GM23338 (cell line): ENCODE measurements around the gene FCRL1. TPM values are rescaled to one million over a fixed set of nuclear protein-coding genes. Genes with fewer than 3 reads are reported as not detected.

Experiments used
- ATAC-seq: fragments of 200-7000 bp; cut with Tn5 transposase; 3 replicates; pipeline ENCODE4 v1.9.1; 2020
- DNase-seq: peaks from one replicate; pipeline ENCODE4 v3.0.0-alpha.2; 2015; ENCODE audit warnings: low spot score
- H2AFZ ChIP-seq: fragments of 200-600 bp; sonication (generic); 2 replicates; pipeline ENCODE4 v1.8.0; 2016; ENCODE audit warnings: antibody characterized with exemption, mild to moderate bottlenecking, moderate library complexity
- H3F3A ChIP-seq: fragments of 200-600 bp; sonication (generic); replicated peaks from 2 replicates; pipeline ENCODE4 v1.8.0; 2017; ENCODE audit warnings: antibody characterized with exemption, mixed run types, low read depth
- H3K27ac ChIP-seq: fragments of 200-600 bp; sonication (generic); 2 replicates; pipeline ENCODE4 v1.6.1; 2016; ENCODE audit warnings: low read depth
- H3K27me3 ChIP-seq: fragments of 200-600 bp; sonication (generic); 2 replicates; pipeline ENCODE4 v1.8.0; 2016; ENCODE audit warnings: mild to moderate bottlenecking, mixed run types, moderate library complexity; ENCODE audit not compliant: insufficient read depth
- H3K36me3 ChIP-seq: fragments of 200-600 bp; sonication (generic); 2 replicates; pipeline ENCODE4 v1.8.0; 2016; ENCODE audit warnings: mild to moderate bottlenecking; ENCODE audit not compliant: insufficient read depth
- H3K4me1 ChIP-seq: fragments of 200-600 bp; sonication (generic); 2 replicates; pipeline ENCODE4 v1.8.0; 2016; ENCODE audit warnings: mild to moderate bottlenecking, moderate library complexity; ENCODE audit not compliant: insufficient read depth
- H3K4me2 ChIP-seq: fragments of 200-600 bp; sonication (generic); 2 replicates; pipeline ENCODE4 v1.7.1; 2017; ENCODE audit warnings: mixed run types
- H3K4me3 ChIP-seq: fragments of 200-600 bp; sonication (generic); 2 replicates; pipeline ENCODE4 v1.6.1; 2016; ENCODE audit warnings: mixed run types
- H3K79me2 ChIP-seq: fragments of 200-600 bp; sonication (generic); replicated peaks from 2 replicates; pipeline ENCODE4 v1.8.0; 2017; ENCODE audit warnings: mild to moderate bottlenecking; ENCODE audit not compliant: insufficient read depth
- H3K9me2 ChIP-seq: fragments of 200-600 bp; sonication (generic); 2 replicates; pipeline ENCODE4 v1.8.0; 2017; ENCODE audit not compliant: insufficient read depth
- H4K20me1 ChIP-seq: fragments of 200-600 bp; sonication (generic); replicated peaks from 2 replicates; pipeline ENCODE4 v1.8.0; 2017; ENCODE audit warnings: mild to moderate bottlenecking; ENCODE audit not compliant: insufficient read depth
- H3K27ac Mint-ChIP-seq: 2 replicates; pipeline ENCODE4 v1.8.0; 2020; ENCODE audit warnings: inconsistent platforms, mild to moderate bottlenecking, moderate library complexity, mixed read lengths
- H3K27me3 Mint-ChIP-seq: 3 replicates; pipeline ENCODE4 v1.8.0; 2022; ENCODE audit warnings: low read depth, mild to moderate bottlenecking, moderate library complexity, mixed read lengths, inconsistent platforms; ENCODE audit not compliant: insufficient read depth, poor library complexity
- H3K36me3 Mint-ChIP-seq: 3 replicates; pipeline ENCODE4 v1.8.0; 2021; ENCODE audit warnings: low read depth, mild to moderate bottlenecking, inconsistent platforms, moderate library complexity, mixed read lengths
- H3K4me1 Mint-ChIP-seq: 3 replicates; pipeline ENCODE4 v1.8.0; 2020; ENCODE audit warnings: mild to moderate bottlenecking, inconsistent platforms, mixed read lengths
- H3K4me3 Mint-ChIP-seq: 3 replicates; pipeline ENCODE4 v1.8.0; 2021; ENCODE audit warnings: moderate library complexity, mild to moderate bottlenecking, inconsistent platforms, mixed read lengths
- H3K9me3 Mint-ChIP-seq: 3 replicates; pipeline ENCODE4 v1.8.0; 2020; ENCODE audit warnings: moderate library complexity, mild to moderate bottlenecking, inconsistent platforms, mixed read lengths
- CREB1 ChIP-seq: fragments of 250-450 bp; sonication (Bioruptor Pico); IDR thresholded peaks from 2 replicates; pipeline ENCODE4 v1.5.0; 2020; ENCODE audit warnings: low read depth, mild to moderate bottlenecking, moderate library complexity
- CTCF ChIP-seq, 2 experiments: fragments of 200-600 bp in 1 of 2; sonication (generic) in 1 of 2; conservative IDR thresholded peaks; 2 replicates each; pipeline versions ENCODE4 v1.5.1 to v1.6.1; 2016 to 2017; ENCODE audit warnings: antibody characterized with exemption in 2 of 2, low read depth in 2 of 2, mild to moderate bottlenecking in 2 of 2, moderate library complexity in 1 of 2
- ETS1 ChIP-seq: IDR thresholded peaks from 2 replicates; pipeline ENCODE4 v1.6.1; 2016; ENCODE audit warnings: antibody characterized with exemption
- EZH2 ChIP-seq: fragments of 200-600 bp; sonication (generic); IDR thresholded peaks from one replicate; pipeline ENCODE4 v1.8.0; 2017; ENCODE audit warnings: antibody characterized with exemption, mild to moderate bottlenecking, low read depth; ENCODE audit not compliant: unreplicated experiment
- EZH2phosphoT487 ChIP-seq: fragments of 200-600 bp; sonication (generic); IDR thresholded peaks from one replicate; pipeline ENCODE4 v1.8.1; 2018; ENCODE audit warnings: antibody characterized with exemption; ENCODE audit not compliant: unreplicated experiment
- JUNB ChIP-seq: IDR thresholded peaks from one replicate; pipeline ENCODE4 v1.6.1; 2016; ENCODE audit warnings: antibody characterized with exemption; ENCODE audit not compliant: unreplicated experiment
- POLR2AphosphoS5 ChIP-seq: IDR thresholded peaks from 2 replicates; pipeline ENCODE4 v1.6.1; 2016; ENCODE audit warnings: antibody characterized with exemption, low read depth
- STAT1 ChIP-seq: IDR thresholded peaks from one replicate; pipeline ENCODE4 v1.6.1; 2016; ENCODE audit warnings: antibody characterized with exemption; ENCODE audit not compliant: unreplicated experiment
- ZNF114 ChIP-seq: fragments of 250-450 bp; sonication (Bioruptor Pico); IDR thresholded peaks from 2 replicates; pipeline ENCODE4 v1.5.0; 2020; ENCODE audit warnings: mild to moderate bottlenecking, moderate library complexity
- ZNF331 ChIP-seq: fragments of 250-450 bp; sonication (Bioruptor Pico); IDR thresholded peaks from 2 replicates; pipeline ENCODE4 v1.5.0; 2020; ENCODE audit warnings: low read depth, mild to moderate bottlenecking, moderate library complexity
- ZNF462 ChIP-seq: fragments of 250-450 bp; sonication (Bioruptor Pico); IDR thresholded peaks from 2 replicates; pipeline ENCODE4 v1.5.0; 2020; ENCODE audit warnings: mild to moderate bottlenecking, moderate library complexity
- polyA plus RNA-seq: library from polyadenylated mRNA; unstranded; fragments of >200 nt; fragmentation: Nextera tagmentation; extraction: Ambion mirVana; gene quantifications from 2 replicates; pipeline ENCODE4 v1.2.1, GENCODE V29; 2016
- total RNA-seq: library from RNA; depleted of rRNA; stranded (reverse); fragments of >200 nt; shearing (Covaris generic); gene quantifications from 2 replicates; pipeline ENCODE4 v1.2.3, GENCODE V29; 2014
- TF ChIP-seq, protein P1 (sequence below): IDR thresholded peaks from one replicate; pipeline ENCODE4 v1.6.1; 2018; ENCODE audit warnings: antibody characterized with exemption; ENCODE audit not compliant: unreplicated experiment

FCRL1 gene
- total and polyA plus RNA-seq, 2 experiments from 2014 or later = not detected

DNA sequence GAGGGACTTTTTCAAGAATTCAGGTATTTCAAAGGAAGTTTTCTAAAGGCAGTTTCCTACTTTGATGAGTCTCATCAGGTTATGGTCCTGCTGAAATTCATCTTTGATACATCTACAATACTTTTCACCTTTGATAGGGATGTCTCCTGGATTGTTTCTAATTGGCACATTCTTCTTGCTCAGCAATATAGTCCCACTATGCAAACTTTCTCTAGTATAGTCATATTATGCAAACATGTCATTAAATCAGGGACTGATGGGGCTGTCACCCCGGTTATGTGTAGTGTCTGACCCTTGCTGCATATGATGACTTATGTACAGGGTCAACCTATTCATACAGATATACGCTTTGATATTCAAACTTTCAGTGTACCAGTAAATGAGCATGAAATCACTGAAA lies 379 bp upstream of the FCRL1 start (continued):
- TF ChIP-seq ETS1 (no peak), EZH2 (no peak), POLR2AphosphoS5 (no peak)

DNA sequence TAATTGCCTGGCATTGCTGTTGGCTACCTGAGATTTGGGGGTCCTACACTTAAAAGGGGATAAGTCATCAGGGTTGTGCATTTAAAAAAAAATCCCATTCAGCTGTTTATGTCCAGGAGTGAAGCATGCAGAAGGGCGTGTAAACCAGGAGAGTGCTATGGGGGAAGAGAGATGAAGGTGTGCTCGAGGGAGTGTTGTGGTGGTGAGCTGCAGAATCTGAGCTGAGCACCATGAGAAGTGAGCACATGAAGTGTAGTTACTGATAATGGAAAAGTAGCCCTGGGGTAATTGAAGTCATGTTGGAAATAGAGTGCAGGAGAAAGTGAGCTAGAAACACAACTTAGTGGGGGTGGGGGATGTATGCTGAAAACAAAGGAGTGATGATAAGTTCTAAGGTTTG lies 705 bp downstream of the FCRL1 start:
- no peaks in the 10 kb centered on the region for H3K4me1 Mint-ChIP-seq
- H3K27me3 Mint-ChIP-seq = no peaks in the 10 kb centered on the region
- no peaks in the 10 kb centered on the region for H3K36me3 Mint-ChIP-seq
- no peak overlapping the region for H3K27ac Mint-ChIP-seq
- no peaks in the 10 kb centered on the region for H3K79me2 ChIP-seq
- H4K20me1 ChIP-seq = no peaks in the 10 kb centered on the region
- no peak overlapping the region for H3K4me3 Mint-ChIP-seq
- H3K9me2 ChIP-seq = 0 out of 2 replicates have a peak, but pooled peaks cover 5% of the 10 kb centered on the region
- no peak overlapping the region for H3K27ac ChIP-seq
- DNase-seq (no peak), ATAC-seq (no peak)
- H2AFZ ChIP-seq = no peak overlapping the region
- no peak overlapping the region for H3K4me3 ChIP-seq
- H3K36me3 ChIP-seq = no peaks in the 10 kb centered on the region
- no peak overlapping the region for H3K4me2 ChIP-seq
- no peaks in the 10 kb centered on the region for H3F3A ChIP-seq
- no peaks in the 10 kb centered on the region for H3K27me3 ChIP-seq
- no peaks in the 10 kb centered on the region for H3K9me3 Mint-ChIP-seq
- no peaks in the 10 kb centered on the region for H3K4me1 ChIP-seq
- TF ChIP-seq ZNF462 (no peak), EZH2phosphoT487 (no peak), POLR2AphosphoS5 (no peak), EZH2 (no peak), ZNF114 (CRISPR knock-in tag) (no peak), STAT1 (no peak), ETS1 (no peak), JUNB (no peak), CREB1 (CRISPR knock-in tag) (no peak), CTCF (conservative IDR thresholded peaks at IDR 0.05; ENCODE audit: low read depth in 2 of 2) (no peak), ZNF331 (CRISPR knock-in tag) (no peak)
- TF ChIP-seq, protein P1, sequence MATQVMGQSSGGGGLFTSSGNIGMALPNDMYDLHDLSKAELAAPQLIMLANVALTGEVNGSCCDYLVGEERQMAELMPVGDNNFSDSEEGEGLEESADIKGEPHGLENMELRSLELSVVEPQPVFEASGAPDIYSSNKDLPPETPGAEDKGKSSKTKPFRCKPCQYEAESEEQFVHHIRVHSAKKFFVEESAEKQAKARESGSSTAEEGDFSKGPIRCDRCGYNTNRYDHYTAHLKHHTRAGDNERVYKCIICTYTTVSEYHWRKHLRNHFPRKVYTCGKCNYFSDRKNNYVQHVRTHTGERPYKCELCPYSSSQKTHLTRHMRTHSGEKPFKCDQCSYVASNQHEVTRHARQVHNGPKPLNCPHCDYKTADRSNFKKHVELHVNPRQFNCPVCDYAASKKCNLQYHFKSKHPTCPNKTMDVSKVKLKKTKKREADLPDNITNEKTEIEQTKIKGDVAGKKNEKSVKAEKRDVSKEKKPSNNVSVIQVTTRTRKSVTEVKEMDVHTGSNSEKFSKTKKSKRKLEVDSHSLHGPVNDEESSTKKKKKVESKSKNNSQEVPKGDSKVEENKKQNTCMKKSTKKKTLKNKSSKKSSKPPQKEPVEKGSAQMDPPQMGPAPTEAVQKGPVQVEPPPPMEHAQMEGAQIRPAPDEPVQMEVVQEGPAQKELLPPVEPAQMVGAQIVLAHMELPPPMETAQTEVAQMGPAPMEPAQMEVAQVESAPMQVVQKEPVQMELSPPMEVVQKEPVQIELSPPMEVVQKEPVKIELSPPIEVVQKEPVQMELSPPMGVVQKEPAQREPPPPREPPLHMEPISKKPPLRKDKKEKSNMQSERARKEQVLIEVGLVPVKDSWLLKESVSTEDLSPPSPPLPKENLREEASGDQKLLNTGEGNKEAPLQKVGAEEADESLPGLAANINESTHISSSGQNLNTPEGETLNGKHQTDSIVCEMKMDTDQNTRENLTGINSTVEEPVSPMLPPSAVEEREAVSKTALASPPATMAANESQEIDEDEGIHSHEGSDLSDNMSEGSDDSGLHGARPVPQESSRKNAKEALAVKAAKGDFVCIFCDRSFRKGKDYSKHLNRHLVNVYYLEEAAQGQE = no peak
